ENCODE results near the gene RANBP17.

GRCh38 chr5:171314728-171315385 lies 453.0 kb downstream of the RANBP17 start:
- TF ChIP-seq CTCF (IDR thresholded peaks at IDR 0.05) = no peak
- TF ChIP-seq POLR2A (IDR thresholded peaks at IDR 0.05) = no peak
